GDM1 (cell line): ENCODE results near the gene RBM45.
"Not testable (repeated sequence)": the region's sequence is repeated elsewhere in the genome, so short reads cannot be mapped to it uniquely, and the experiment has no call there.

Experiments used
- DNase-seq: peaks from one replicate; lab custom pipeline; 2025; lab: John Stamatoyannopoulos, UW

The RBM45 gene, protein sequence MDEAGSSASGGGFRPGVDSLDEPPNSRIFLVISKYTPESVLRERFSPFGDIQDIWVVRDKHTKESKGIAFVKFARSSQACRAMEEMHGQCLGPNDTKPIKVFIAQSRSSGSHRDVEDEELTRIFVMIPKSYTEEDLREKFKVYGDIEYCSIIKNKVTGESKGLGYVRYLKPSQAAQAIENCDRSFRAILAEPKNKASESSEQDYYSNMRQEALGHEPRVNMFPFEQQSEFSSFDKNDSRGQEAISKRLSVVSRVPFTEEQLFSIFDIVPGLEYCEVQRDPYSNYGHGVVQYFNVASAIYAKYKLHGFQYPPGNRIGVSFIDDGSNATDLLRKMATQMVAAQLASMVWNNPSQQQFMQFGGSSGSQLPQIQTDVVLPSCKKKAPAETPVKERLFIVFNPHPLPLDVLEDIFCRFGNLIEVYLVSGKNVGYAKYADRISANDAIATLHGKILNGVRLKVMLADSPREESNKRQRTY

DNA sequence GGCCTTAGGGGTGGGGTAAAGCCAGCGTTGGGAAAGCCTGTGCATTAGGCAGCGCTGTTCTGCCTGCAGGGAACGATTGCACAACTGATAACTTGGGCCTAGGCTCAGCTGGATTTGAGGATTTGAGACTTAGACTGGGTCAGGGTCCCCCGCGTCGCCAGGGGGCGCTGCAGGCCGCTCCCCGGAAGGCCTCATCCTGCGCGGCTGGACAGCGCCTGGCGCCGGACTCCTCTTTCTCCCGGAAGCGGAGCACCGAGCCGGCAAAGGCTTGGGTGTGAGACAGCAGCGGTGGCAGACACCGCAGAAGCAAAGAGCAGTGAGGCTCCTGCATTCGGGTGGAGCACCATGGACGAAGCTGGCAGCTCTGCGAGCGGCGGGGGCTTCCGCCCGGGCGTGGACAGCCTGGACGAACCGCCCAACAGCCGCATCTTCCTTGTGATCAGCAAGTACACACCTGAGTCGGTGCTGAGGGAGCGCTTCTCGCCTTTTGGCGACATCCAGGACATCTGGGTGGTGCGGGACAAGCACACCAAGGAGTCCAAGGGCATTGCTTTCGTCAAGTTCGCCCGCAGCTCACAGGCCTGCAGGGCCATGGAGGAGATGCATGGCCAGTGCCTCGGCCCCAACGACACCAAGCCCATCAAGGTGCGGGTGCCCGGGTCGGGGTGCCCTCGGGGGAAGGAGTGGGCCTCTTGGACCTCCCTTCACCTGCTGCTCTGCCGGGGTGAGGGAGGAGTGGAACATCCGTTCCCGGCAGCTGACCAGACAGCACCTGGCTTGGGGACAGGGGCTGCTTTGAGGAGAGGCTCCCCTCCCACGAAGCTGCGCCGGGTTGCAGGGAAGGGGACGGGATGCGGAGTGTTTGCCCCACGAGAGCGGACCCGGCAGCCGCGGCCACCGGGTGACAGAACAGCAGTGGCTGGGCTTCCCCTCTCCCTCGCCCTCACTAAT lies at the start of gene RBM45:
Gene RBM45 (plus strand): TSS at position 236 of the 951 bp plus-strand sequence. CDS start 110 bp downstream, at position 346.
- DNase-seq, result peak; percentile 81

DNA sequence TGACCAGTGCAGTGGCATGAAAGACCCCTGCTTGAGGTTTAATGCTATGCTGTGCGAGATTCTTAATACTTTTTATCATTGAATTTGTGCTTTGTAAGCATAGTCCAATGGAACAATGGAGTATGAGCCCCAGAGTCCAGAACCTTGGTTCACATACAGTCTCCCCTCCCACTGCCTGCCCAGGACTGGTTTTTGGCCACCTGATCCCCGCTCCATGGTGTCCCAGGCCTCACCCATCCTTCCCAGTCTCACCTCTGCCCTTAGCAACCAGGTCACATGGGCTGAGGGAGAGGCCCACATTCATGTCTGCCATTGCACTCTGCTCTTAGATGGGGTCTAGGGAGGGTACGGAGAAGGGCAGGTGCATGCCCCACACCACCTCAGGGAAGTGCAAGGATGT lies 45.9 kb upstream of the RBM45 start:
- no peak for DNase-seq

DNA sequence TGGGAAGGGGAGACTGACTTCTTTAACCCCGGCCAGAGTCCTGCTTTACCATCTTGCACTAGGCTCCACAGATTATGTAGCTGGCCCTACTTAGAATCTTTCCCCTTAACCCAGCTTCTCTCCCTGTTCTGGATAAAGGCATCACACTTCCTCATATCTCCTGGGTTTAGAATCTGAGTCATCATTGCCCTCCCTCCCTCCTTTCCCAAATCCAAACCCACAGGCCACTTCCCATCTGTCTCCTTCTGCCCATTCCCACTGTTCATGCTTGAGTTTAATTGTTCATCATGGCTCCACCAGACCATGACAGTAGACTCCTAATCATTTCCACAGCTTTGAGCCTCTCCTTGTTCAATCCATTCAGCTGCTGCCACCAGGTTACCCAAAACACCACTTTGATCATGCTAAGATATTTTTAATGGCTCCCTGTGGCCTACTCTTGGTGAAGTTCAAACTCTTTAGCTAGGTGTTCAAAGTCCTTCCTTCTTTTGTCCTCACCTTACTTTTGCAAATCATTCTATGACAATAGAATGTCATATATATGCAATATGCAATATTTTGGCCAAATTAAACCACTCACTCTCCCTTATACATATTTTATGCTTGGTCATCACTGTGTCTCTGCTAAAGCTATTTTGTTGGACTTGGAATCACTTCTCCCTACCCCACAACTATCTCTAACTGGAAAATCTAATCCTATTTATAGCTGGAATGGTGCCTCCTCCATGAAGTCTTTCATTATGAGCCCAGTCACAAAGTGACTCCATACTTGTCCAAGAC lies 45.2 kb upstream of the RBM45 start:
- no peak for DNase-seq

DNA sequence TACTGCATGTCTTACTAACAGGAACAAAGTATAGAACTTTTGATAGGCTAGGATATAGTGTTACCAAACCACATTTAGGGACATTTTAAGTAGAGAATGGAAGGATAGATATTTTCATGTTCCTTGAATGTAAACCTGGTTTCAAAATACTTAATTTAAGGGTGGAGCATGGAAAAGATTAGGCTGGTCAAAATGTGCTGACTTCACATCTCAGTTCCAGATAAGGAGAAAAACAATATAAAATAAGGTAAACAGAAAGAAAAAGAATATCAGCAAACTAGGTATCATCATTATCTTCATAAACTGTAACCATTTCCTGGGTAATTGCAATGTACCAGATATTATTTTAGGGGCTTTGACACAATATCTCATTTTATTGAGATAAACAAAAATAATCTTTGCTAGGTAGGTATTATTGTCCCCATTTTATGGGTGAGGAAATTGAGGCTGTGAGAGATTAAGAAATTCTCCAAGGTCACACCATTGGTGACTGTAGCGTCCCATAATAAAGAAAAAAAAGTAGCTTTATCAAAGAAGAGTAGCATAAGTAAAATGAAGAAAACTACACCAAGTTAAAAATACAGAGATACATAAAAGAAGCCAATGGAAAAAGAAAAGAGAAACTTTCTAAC lies 43.3 kb upstream of the RBM45 start:
- no peak for DNase-seq

DNA sequence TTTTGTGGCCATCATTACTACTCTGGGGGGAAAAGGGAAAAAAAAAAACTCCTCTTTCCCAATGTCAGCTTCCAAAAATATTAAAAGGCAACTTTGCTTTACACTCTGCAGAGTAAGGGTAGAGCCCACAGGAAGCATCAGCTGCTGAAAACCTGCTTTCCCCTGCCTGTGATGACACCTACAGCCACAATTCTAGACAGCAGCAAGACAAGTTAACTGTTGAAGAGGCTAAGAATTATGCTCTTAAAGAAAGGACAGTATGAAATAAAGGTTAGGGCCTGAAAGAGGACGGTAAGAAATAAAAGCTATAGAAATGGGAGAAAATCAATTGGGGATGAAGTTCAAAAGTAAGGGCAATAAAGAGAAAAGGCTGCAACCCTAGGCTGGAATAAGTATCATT lies 42.7 kb upstream of the RBM45 start:
- no peak for DNase-seq

DNA sequence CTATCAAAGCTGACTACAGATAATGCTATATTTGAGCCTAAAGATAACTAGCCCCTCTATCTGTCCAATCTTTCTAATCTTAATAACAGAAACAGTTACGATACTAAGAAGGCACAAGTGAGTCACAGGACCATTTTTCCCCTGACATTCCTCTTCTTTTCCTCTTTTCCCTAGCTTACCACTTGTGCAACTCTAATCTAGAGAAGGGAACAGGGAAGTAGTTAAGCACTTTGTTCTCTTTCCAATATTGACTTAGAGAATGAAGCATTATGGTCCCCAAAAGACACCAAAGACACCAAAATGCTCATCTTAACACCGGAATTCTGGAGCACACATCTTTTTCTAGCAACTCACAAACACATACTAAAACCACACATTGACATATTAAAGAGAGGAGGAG lies 41.4 kb upstream of the RBM45 start:
- DNase-seq, result no peak

DNA sequence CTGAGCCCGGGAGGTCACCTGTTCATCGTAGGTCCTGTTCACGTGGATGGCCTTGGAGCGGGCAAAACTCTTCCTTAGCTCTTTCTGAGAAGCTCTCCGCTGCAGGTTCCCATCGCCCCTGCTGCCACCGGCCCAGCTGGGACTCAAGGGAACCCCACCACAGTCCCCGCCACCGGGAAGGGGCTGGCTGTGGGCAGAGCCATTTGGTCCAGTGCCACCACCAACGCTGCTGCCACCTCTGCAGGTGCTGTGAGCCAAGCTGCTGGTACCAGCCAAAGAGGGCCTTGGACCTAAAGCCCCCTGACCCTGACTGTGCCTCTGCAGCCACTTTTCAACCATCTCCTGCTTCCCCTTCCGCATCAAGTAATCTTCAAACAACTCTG lies 40.2 kb upstream of the RBM45 start:
- no peak for DNase-seq

DNA sequence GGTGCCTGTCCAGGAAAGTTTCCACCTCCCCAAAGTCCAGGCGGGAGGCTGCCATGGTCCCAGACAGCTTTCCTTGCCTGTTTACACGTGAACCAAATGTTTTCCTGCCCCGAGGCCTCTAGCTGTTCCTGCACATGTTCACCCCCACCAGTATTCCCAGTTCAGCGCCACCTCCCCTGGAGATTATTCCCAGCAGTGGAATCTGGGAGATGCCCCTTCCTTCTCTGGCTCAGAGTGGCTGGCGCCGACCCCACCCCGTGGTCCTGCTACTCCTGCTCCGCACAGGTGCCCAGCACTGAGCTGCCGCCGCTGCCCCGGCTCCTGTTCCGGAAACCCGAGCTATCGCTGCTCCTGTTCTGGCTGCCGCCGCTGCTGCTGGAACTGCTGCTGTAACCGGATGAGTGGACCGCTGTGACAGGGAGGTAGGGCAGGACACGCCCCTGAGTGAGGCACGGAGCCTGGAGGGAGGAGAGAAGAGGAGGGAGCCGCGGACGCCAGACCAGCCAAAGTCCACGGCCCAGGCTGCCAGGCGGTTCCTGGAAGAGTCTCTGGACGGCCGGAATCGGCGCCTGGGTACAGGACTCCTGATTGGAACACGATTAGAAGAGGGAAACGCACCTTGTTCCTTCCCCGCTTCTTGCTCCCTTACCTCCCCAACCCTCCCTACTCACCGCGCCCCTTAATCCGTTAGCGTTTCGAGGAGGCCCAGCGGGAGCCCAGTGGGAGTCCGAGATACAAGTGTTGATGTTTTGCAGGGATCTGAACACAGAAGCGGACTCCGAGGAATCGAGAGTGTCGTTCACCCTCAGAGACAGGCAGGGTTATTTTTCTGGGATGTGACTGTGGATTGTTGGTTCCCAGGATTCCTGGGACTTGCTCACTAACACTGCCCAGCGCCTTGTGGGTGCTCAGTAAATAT lies 39.6 kb upstream of the RBM45 start, which contains the start of gene PDE11A:
Gene PDE11A (minus strand): TSS at position 395 of the 919 bp plus-strand sequence. CDS start 340 bp downstream, at position 55.
- no peak for DNase-seq

DNA sequence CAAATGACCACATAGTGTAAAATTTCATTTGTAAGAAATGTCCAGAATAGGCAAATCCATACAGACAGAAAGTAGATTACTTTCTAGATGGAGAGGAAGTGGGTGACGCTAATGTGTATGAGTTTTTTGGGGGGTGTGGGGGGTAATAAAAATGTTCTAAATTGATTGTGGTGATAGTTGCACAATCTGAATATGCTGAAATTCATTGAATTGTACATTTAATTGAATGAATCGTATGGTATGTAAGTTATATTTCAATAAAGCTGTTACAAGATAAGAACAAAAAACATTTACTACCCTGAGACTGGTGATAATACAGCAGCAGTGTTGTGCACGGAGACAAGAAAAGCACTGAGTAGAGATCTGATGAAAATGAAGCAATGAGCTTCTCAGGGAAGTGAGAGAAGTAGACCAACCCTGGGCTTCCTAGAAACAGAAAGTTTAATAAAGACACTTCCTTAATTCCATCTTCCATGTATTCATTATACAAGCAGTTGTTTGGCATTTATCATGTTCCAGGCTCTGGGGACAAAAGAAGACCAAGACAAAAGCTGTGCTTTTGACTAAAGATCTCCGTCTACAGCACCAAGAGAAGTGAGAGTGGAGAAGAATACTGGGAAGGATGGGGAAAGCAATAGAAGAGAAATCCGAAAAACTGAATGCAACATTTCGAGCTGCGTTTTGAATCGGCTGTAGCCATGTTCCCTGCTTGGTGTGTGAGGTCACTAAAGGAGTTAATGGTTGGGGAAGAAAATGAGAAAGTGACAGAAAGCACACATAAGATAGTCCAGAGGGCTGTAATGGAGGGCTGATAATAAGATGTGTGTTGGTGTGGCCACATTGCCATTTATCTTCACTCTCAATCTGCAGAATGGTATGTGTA lies 37.9 kb upstream of the RBM45 start:
- DNase-seq, result no peak

DNA sequence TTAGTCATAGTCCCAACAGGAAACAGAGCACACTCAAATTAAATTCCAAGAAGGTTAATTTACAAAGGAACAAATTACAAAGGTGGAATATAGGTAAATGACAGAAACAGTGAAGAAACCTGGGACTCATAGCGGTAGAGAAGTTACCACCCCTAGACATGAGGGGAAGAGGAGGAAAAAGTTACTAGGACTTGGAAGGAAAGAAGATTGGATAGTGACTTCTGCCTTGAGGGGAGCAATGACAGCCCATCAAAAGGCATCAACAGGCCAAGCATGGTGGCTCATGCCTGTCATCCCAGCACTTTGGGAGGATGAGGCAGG lies 37.3 kb upstream of the RBM45 start:
- no peak for DNase-seq

DNA sequence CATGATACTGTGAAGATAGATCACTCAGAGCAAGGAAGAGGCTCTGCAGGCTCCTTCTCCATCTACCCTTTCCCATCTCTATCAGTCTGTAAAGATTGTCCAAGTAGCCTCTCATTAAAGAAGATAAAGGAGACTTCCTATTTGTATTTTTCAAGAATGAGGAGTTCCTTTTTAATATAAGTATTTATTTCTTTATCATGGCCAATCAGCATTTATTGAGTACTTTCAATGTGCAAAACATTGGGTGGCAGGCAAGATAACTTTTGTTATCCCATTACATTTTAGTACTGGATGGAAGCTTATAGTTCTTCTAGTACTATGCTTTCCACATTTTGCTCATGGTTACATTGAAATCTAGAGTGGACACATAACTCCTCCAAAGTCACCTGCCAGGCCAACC lies 36.1 kb upstream of the RBM45 start:
- DNase-seq, result no peak

DNA sequence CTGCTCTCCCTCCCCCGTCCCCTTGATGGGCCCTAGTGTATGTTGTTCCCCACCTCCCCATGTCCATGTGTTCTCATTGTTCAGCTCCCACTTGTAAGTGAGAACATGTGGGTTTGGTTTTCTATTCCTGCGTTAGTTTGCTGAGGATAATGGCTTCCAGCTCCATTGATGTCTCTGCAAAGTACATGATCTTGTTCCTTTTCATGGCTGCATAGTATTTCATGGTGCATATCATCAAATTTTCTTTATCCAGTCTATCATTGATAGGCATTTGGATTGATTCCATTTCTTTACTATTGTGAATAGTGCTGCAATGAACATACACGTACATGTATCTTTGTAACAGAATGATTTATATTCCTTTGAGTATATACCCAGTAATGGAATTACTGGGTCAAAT lies 33.0 kb upstream of the RBM45 start:
- DNase-seq, result not testable (repeated sequence)

DNA sequence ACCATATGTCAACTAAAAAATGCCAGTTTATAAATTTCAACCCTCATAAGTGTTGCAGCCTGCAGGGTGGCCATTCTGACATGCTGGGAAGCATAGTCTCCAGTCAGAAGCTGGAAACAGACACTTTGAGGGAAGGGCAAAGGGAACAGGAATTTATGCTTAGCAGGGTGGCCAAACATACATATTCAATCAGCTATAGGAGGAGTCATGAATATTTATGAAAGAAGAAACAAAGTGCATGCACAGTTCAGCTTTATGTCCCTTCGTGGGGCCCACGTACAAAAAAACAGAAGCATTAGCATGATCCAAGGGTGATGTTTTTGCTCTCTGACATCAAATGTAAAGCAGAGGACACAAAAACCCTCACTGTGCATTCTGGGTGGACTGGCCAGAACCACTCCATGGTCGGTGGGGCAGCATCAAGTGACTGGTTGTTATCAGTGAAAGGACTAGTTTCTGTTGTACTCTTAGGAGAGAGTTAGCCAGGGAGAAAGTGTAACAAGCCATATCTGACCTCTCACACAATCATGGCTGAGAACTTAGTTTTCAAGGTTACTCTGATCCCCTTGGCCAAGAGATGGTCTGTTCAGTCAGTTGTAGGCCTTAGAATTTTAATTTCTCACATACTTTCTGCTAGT lies 29.7 kb upstream of the RBM45 start:
- DNase-seq, result no peak

DNA sequence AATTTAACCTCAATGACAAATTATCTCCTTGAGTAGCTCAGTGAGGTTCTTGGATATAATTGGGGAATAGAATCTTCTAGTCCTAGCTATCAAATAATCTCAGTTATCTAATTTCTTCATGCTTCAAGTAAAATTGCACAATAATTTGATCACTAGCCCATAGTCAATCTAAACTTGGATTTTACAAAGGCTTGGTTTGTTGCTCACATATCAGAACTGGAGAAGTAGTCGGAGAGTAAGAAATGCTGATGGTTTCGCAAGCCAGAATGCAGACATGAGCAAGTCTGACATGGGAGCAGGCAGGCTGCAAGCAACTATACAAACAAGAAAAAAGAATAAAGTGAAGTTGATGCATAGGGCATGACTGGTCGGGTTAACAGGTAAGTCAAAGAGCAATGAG lies 28.0 kb upstream of the RBM45 start:
- DNase-seq, result no peak

DNA sequence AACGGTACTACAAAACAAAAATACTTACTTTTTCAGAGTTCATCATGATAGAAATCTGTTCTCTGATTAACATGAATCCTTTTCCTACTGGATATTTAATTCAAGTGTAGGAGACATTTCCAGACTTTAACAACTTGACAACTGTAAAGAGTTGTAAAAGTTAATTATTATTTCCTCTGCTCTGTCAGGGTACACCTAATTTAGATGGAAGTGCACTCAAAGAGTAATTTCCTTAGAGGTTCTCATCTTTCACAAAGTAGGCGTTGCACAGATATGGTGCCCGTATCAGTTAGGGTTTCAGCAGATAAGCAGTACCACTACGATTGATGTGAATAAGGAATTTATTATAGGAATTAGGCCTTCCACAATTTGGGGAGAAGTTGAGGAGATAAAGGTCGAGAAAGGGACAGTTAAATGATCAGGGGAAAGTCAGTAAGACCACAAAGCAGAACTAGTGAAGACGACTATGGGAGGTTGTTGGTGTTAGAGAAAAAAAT lies 23.4 kb upstream of the RBM45 start:
- DNase-seq, result no peak

DNA sequence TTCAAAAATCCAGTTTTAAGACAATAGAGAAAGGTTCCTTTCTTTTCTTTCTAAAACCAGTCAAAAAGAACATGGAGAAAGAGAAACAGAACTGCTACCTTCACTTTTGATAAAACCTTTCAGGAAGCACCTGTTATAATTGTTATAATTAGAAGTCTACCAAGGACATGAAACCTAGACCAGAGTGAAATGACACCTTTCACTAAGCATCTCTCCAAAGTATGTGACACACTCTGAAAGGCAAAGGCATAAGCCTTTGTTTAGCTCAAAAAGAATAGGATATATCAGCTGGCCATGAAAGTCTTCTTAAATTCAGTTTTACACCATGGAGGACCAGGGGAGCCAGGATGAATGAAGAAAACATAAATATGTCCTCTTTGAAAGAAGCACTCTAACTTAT lies 18.8 kb upstream of the RBM45 start:
- no peak for DNase-seq

DNA sequence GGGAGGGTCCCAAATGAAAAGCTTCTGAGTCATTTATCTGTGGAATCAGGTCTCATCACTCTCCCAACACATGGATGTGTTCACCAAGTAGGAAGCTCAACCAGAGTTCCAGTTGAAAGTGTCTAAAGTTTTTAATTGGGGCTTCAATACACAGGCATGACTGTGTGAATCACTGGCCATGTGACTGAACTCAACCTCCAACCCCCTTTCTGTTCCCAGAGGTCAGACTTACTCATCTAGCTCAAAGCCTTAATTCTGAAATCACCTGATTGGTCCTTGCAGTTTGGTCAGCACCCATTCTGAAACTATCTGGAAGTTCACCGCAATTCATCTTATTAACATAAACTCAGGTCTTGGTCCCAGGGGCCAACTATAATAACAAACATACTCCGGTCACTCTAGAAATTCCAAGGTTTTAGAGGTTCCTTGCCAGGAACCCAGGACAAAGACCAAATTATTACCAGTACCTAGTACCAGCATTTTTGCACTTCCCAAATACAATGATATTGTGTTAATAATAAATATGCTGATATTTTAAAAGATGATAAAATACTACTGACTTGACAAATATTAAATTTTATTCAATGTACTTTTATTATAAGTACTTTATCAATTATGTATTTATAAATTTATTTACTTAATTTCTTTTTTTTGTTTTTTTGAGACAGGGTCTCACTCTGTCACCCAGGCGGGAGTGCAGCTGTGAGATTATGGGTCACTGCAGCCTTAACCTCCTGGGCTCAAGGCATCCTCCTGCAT lies 10.7 kb upstream of the RBM45 start:
- no peak for DNase-seq

DNA sequence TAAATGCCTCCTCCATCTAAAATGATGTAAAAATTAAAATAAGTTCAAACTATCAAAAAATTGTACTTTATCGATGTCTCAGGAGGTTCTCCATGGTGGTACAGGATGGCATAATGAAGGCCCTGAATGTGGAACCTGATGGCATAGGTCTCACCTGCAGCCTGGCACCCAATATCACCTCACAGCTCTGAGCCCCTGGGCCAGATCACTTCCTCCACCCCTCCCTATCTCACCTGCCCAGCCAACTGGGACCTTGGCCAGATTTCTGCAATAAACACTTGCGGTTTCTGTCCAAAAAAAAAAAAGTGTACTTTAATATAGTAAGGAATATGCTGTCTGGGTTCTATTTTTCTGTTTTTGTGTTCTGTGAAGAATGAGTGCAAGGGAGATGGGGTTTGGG lies 6.7 kb upstream of the RBM45 start:
- DNase-seq, result no peak
